Stimulated activated CD8-positive, alpha-beta memory T cell treated with anti-CD3 and anti-CD28 coated beads, Interleukin-7, amount 100 ng/mL, for 24 hours (primary cell): ENCODE data around the gene NAPG.
"Not testable (repeated sequence)": the region's sequence is repeated elsewhere in the genome, so short reads cannot be mapped to it uniquely, and the experiment has no call there.

Source experiments
- DNase-seq: peaks from one replicate; pipeline ENCODE4 v3.0.0-alpha.2; 2020; ENCODE audit warnings: low read depth

Gene NAPG

GRCh38 chr18:10514601-10515000 is 11.2 kb upstream of the NAPG start:
- no peak for DNase-seq

- no peak for DNase-seq
Measured at GRCh38 chr18:10515456-10515855, 10.4 kb upstream of the NAPG start.

GRCh38 chr18:10516078-10516477 is 9.7 kb upstream of the NAPG start:
- DNase-seq, result no peak

GRCh38 chr18:10518595-10519255 is 7.1 kb upstream of the NAPG start:
- DNase-seq, result no peak

GRCh38 chr18:10519366-10519765 is 6.5 kb upstream of the NAPG start:
- DNase-seq, result no peak

- DNase-seq, result peak; percentile 26
Measured at GRCh38 chr18:10519999-10520935, 5.6 kb upstream of the NAPG start.

GRCh38 chr18:10521566-10521965 is 4.3 kb upstream of the NAPG start:
- DNase-seq, result no peak

- DNase-seq, result no peak
Measured at GRCh38 chr18:10522574-10522973, 3.3 kb upstream of the NAPG start.

GRCh38 chr18:10523544-10523943 is 2.3 kb upstream of the NAPG start:
- DNase-seq, result no peak

GRCh38 chr18:10524507-10525370 is 1.1 kb upstream of the NAPG start:
- DNase-seq, result no peak

GRCh38 chr18:10525371-10525691 is 496 bp upstream of the NAPG start:
- no peak for DNase-seq

- no peak for DNase-seq
Measured at GRCh38 chr18:10526561-10526949, 728 bp downstream of the NAPG start.

GRCh38 chr18:10528439-10528838 is 2.6 kb downstream of the NAPG start:
- DNase-seq, result no peak

GRCh38 chr18:10530002-10530401 is 4.2 kb downstream of the NAPG start:
- no peak for DNase-seq

- no peak for DNase-seq
Measured at GRCh38 chr18:10530852-10531251, 5.0 kb downstream of the NAPG start.

- DNase-seq, result no peak
Measured at GRCh38 chr18:10533111-10533510, 7.3 kb downstream of the NAPG start.

GRCh38 chr18:10536280-10536679 is 10.5 kb downstream of the NAPG start:
- DNase-seq, result no peak

GRCh38 chr18:10537765-10538164 is 11.9 kb downstream of the NAPG start:
- no peak for DNase-seq

GRCh38 chr18:10539124-10539523 is 13.3 kb downstream of the NAPG start:
- not testable (repeated sequence) for DNase-seq

- DNase-seq, result no peak
Measured at GRCh38 chr18:10543277-10543676, 17.4 kb downstream of the NAPG start.

- DNase-seq, result no peak
Measured at GRCh38 chr18:10544093-10544748, 18.4 kb downstream of the NAPG start.
